ENCODE measurements around the gene CAMTA1. TPM values are rescaled to one million over a fixed set of nuclear protein-coding genes. Genes with fewer than 3 reads are reported as not detected.
"Not testable (repeated sequence)": the region's sequence is repeated elsewhere in the genome, so short reads cannot be mapped to it uniquely, and the experiment has no call there.

Gene CAMTA1
- total RNA-seq, 1 donor from 2014 or later: 68.9 TPM

- DNase-seq (ENCODE audit: low read depth): peak; percentile 35
Measured at GRCh38 chr1:7298749-7299151, 513.5 kb downstream of the CAMTA1 start.

- DNase-seq (ENCODE audit: low read depth): peak; percentile 91
Measured at GRCh38 chr1:7299329-7299799, 514.1 kb downstream of the CAMTA1 start.

DNA sequence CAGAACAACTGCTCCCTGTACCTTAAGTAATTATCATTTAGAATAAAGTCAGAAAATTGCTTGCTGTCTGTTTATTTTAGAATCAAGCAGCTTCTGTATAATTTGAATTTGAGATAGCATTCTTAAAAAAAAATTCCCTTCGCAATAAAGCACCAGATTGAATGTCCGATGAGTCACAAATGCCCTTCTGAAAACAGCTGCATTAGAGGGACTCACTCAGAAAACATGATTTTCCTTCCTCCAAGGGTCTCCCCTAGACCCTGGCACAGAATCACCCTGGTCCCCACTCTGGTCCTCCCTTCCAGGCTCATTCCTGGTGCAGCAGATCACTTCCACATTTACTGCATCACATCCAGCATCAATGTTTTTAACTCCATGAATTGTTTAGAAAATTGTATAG lies 514.7 kb downstream of the CAMTA1 start:
- DNase-seq (ENCODE audit: low read depth): peak; percentile 77

DNA sequence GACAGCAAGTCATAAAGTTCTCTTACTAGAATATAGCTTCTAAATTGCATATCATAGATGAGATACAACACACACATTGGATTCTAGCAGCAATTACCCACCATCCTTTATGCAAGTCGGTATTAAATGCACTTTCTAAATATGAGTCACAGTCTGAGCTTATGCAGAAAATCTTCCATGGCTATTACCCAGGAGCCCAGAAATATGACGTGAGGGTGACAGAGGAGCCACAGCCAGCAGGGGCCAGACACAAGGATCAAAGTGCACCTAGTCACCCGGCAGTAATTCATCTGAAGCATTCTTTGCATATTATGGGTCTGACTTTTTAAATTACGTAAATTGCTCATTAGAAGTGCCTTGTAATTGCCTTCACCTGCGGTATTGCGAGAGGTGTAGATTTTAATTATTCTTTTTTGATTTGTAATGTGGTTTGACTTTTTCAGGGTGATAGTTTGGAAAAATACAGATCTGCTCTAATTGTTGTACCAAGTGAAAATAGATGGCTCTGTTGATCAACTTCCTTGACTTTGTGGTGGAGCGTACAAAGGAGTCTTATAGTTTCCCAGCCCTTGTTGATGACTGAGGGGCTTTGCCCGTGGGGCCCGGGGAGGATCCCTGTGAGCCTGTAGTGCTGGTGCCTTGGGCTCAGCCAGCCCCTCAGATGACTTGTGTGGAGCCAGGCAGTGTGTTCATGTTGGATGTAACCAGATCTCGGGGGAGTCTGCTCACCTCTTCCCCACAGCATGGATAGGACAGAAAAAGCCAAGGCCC lies 515.8 kb downstream of the CAMTA1 start:
- peak; percentile 61 for DNase-seq (ENCODE audit: low read depth)

DNA sequence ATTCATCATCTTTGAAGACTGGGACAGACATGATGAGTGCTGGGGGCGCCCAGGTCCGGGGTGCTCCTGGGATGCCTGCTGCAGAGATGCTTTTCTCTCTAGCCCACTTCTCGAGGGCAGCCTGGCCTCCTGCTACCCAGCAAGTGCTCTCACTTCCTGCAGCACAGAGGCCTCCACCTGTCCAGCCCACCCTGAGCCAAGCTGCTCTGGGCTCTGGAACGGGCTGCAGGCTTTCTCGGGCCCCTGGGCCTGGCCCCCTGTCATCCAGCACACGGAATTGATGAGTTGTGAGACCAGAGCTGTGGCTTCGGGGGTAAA lies 516.4 kb downstream of the CAMTA1 start:
- DNase-seq (ENCODE audit: low read depth): no peak

DNA sequence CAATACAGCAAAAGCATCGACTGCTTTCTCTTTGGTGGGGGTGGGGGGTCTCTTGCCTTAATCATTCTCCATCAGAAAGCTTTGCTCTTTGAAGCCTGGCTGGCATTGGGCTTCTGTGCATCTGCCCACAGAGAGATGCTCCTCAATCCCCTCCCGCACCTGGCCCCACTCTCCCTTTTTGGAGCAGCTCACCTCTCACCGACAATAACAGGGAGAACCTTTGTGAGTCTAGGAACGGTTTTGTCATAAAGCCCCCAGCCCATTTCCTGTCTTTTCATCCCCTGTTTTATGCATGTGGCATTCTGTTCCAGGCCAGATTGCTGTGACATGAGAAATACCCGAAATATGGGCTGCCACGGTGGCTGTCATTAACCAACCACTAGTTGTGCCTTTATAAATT lies 516.9 kb downstream of the CAMTA1 start:
- DNase-seq (ENCODE audit: low read depth): no peak

DNA sequence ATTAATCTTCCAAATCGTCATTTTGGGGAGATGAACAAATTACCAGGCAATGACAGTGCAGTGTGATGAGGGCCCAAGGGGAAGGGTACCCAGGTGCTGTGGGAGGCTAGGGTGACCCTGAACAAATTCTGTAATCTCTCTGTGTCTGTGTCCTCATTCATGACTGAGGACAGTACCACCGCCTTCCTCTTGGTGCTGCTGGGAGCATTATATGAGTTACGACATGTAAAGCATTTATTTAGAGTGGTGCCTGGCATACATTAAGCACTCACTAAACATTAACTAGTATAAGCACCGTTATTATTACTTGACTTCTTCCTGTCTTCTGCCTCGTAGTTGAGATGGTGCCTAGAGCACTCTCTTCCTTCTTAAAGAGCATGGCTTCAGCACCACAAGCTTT lies 517.6 kb downstream of the CAMTA1 start:
- DNase-seq (ENCODE audit: low read depth): no peak

DNA sequence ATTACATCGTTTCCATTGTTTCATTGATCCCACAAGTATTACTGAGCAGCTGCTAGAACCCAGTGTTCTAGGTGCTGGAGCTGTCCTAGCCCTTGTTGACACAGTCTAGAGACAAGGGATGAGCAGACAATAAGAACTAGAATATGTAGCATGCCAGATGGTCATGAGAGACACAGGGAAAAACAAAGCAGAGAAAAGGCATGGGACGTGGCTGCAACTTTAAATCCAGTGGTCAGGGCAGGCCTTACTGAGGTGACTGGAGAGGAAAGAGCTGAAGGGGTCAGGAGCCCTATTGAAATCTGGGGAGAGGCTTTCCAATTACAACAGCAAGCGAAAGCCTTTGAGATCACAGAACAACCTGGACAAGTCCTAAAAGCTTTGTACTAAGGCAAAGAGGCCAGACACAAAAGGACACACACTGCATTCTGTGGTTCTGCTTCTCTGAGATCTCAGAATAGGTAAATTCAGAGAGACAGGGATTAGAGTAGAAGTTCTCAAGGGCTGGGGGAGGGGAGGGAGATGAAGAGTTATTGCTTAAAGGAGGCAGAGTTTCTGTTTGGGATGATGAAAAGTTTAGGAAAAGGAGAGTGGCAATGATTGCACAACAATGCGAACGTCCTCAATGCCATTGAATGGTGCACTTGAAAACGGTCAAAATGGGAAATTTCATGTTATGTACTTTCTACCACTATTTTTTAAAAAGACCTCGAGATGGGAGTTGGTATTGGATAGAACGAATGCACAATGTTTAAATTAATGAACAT lies 518.5 kb downstream of the CAMTA1 start:
- no peak for DNase-seq (ENCODE audit: low read depth)

- DNase-seq (ENCODE audit: low read depth): peak; percentile 56
Measured at GRCh38 chr1:7313081-7313546, 527.9 kb downstream of the CAMTA1 start.

GRCh38 chr1:7313826-7314225 lies 528.6 kb downstream of the CAMTA1 start:
- no peak for DNase-seq (ENCODE audit: low read depth)

DNA sequence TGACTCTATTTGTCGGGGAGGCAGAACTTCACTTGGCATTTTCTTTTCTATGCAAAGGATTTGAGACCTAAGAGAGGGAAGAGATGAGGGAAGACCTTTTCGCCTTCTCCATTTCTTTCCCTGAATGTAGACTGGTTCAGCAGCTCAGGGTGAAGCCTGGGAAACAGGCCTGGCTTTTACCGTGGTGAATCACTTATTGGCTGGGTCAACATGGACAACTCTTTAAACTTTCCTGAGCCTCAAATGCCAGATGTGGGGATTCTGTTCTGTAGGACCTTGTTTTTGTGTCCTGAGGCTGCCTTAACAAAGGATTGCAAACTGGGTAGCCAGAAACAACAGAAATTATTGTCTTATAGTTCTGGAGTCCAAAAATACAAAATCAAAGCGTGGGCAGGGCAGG lies 530.1 kb downstream of the CAMTA1 start:
- DNase-seq (ENCODE audit: low read depth): no peak

DNA sequence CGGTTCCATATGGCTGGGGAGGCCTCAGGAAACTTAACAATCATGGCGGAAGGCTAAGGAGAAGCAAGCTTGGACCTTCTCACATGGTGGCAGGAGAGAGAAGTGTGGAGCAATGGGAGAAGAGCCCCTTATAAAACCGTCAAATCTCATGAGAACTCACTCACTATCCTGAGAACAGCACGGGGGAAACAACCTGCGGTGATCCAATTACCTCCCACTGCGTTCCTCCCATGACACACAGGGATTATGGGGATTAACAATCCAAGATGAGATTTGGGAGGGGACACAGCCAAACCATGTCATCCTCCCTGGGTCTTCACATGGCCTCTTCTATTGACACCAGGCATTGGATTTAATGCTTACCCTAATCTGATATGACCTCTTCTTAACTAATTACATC lies 530.7 kb downstream of the CAMTA1 start:
- DNase-seq (ENCODE audit: low read depth): no peak

GRCh38 chr1:7317888-7318287 lies 532.6 kb downstream of the CAMTA1 start:
- DNase-seq (ENCODE audit: low read depth): no peak

DNA sequence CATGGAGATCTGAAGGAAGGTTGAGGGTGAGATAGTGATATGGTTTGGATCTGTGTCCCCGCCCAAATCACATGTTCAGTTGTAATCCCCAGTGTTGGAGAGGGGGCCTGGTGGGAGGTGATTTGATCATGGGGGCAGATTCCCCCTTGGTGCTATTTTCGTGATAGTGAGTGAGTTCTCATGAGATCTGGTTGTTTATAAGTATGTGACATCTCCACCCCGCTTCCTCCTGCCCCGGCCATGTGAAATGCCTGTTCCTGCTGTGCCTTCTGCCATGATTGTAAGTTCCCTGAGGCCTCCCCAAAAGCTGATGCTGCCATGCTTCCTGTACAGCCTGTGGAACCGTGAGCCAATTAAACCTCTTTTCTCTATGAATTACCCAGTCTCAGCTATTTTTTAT lies 533.9 kb downstream of the CAMTA1 start:
- DNase-seq (ENCODE audit: low read depth): no peak

- DNase-seq (ENCODE audit: low read depth): no peak
Measured at GRCh38 chr1:7320661-7321060, 535.4 kb downstream of the CAMTA1 start.

DNA sequence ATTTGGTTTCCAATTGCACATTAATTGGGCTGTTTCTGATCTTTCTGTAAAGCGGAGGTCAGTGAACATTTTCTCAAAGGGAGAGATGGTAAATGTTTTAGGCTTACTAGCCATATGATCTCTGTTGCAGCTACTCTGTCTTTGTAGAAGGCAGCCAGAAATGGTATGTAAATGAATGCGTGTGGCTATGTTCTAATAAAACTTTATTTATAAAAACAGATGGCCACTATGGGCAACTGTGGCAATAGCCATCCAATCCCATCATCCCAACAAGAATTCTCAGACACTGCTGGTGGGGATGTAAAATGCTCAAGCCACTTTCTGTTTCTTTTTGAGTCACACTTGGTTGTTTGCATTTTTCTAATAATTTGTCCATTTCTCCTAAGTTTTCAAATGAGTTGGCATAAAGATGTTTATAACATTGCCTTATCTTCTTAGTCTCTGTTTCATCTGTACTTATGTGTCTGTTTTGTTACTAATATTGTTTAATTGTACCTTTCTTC lies 537.1 kb downstream of the CAMTA1 start:
- DNase-seq (ENCODE audit: low read depth): no peak

- no peak for DNase-seq (ENCODE audit: low read depth)
Measured at GRCh38 chr1:7322912-7323311, 537.7 kb downstream of the CAMTA1 start.

DNA sequence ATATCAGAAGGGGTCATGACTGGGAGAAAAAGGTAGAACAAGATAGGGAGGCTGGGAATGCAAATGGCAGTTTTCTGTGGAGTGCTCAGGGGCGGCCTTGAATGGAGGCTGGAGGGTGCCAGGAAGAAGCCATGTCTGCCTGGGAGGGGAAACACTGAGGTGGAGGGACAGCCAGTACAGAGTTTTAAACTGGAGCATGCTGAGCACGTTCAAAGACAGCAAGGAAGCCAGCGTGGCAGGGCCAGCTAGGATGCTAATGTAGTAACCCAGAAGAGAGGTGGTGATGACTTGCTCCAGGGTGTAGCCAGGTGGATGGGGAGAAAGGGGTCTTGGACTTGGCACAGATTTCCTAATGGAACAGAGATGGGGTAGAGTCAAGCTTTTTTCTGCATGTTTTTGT lies 540.0 kb downstream of the CAMTA1 start:
- no peak for DNase-seq (ENCODE audit: low read depth)

DNA sequence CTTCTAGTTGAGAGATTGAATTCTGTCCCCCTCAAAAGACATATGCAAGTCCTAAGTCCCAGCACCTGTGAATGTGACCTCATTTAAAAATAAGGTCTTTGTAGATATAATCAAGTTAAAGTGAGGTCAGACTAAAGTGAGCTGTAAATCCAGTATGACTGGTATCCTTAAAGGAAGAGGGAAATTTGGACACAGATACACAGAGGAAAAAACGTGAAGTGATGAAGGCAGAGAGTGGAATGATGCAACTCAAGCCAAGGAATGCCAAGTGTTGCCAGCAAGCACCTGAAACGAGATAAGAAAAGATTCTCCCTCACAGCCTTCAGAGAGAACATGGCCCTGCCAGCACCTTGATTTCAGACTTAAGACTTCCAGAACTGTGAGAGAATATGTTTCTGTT lies 541.1 kb downstream of the CAMTA1 start:
- no peak for DNase-seq (ENCODE audit: low read depth)

DNA sequence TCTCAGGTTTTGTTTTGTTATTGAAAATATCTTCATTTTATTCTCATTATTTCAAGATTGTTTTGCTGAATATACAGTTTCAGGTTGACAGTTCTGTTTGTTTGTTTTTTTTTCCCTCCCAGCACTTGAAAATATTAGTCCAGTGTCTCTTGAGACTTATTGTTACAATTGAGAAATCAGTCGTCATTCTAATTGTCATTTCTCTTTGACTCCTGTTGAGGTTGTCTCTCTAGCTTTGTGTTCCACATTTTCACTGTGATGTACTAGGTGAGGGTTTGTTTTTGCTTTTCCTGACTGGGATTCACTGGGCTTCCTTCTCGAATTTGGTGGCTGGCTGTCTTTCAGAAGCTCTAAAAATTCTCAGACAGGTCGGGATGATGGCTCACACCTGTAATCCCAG lies 542.6 kb downstream of the CAMTA1 start:
- no peak for DNase-seq (ENCODE audit: low read depth)

GRCh38 chr1:7329868-7330615 lies 544.8 kb downstream of the CAMTA1 start:
- no peak for DNase-seq (ENCODE audit: low read depth)

- not testable (repeated sequence) for DNase-seq (ENCODE audit: low read depth)
Measured at GRCh38 chr1:7330726-7331125, 545.5 kb downstream of the CAMTA1 start.

Measured in myocyte (in vitro differentiated cells).